ENCODE data around the gene ARHGAP32.

Gene ARHGAP32

GRCh38 chr11:129106788-129107187 is 85.3 kb downstream of the ARHGAP32 start:
- DNase-seq, result no peak

GRCh38 chr11:129102756-129103155 is 89.4 kb downstream of the ARHGAP32 start:
- no peak for DNase-seq

- DNase-seq, result no peak
Measured at GRCh38 chr11:129102225-129102624, 89.9 kb downstream of the ARHGAP32 start.

GRCh38 chr11:129093283-129093682 is 98.8 kb downstream of the ARHGAP32 start:
- DNase-seq, result no peak

- DNase-seq, result no peak
Measured at GRCh38 chr11:129090056-129090455, 102.1 kb downstream of the ARHGAP32 start.

GRCh38 chr11:129089279-129089678 is 102.8 kb downstream of the ARHGAP32 start:
- DNase-seq, result no peak

GRCh38 chr11:129086976-129087375 is 105.1 kb downstream of the ARHGAP32 start:
- DNase-seq, result no peak

GRCh38 chr11:129077191-129077590 is 114.9 kb downstream of the ARHGAP32 start:
- DNase-seq, result peak; percentile 46 to 76

- DNase-seq, result no peak
Measured at GRCh38 chr11:129075757-129076156, 116.4 kb downstream of the ARHGAP32 start.

- DNase-seq, result no peak
Measured at GRCh38 chr11:129067454-129067853, 124.7 kb downstream of the ARHGAP32 start.

- DNase-seq, result no peak
Measured at GRCh38 chr11:129066229-129066628, 125.9 kb downstream of the ARHGAP32 start.

- DNase-seq, result no peak
Measured at GRCh38 chr11:129063118-129063517, 129.0 kb downstream of the ARHGAP32 start.

- no peak for DNase-seq
Measured at GRCh38 chr11:129061492-129062230, 130.5 kb downstream of the ARHGAP32 start.

GRCh38 chr11:129056916-129057315 is 135.2 kb downstream of the ARHGAP32 start:
- DNase-seq, result no peak

- no peak for DNase-seq
Measured at GRCh38 chr11:129055196-129055595, 136.9 kb downstream of the ARHGAP32 start.

GRCh38 chr11:129048911-129049310 is 143.2 kb downstream of the ARHGAP32 start:
- DNase-seq, result no peak

- DNase-seq, result no peak
Measured at GRCh38 chr11:129045150-129045549, 147.0 kb downstream of the ARHGAP32 start.

- no peak for DNase-seq
Measured at GRCh38 chr11:129042503-129042902, 149.6 kb downstream of the ARHGAP32 start.

GRCh38 chr11:129041611-129042018 is 150.5 kb downstream of the ARHGAP32 start:
- no peak for DNase-seq

GRCh38 chr11:129040934-129041333 is 151.2 kb downstream of the ARHGAP32 start:
- peak in 1 of 2 experiments; percentile 4 for DNase-seq

GRCh38 chr11:129035244-129035643 is 156.9 kb downstream of the ARHGAP32 start:
- DNase-seq, result no peak

GRCh38 chr11:129034001-129034400 is 158.1 kb downstream of the ARHGAP32 start:
- DNase-seq, result no peak

GRCh38 chr11:129023968-129024676 is 168.0 kb downstream of the ARHGAP32 start:
- DNase-seq, result peak; percentile 3 to 42

- no peak for DNase-seq
Measured at GRCh38 chr11:129021295-129021694, 170.8 kb downstream of the ARHGAP32 start.
